SIG-M5 treated with dmso at 0.1 percent for 504 hours (cell line): ENCODE measurements around the gene MAP6.
A peak's percentile ranks its signal among the peaks of the same experiment; 100 is the strongest.

Source experiments
- DNase-seq: peaks from one replicate; lab custom pipeline; 2025; ENCODE audit not compliant: unreplicated experiment; lab: John Stamatoyannopoulos, UW

Gene MAP6

DNA sequence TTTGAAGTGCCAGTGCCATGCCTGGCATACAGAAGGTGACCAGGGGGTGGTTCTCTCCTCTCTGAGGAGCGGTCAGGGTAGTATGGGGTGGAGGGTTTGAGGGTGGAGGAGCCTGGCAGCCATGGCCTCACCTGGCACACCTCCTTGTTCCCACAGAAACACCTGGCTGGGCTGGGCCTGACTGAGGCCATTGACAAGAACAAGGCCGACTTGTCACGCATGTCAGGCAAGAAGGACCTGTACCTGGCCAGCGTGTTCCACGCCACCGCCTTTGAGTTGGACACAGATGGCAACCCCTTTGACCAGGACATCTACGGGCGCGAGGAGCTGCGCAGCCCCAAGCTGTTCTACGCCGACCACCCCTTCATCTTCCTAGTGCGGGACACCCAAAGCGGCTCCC lies 97.2 kb downstream of the MAP6 start:
- DNase-seq, result no peak

DNA sequence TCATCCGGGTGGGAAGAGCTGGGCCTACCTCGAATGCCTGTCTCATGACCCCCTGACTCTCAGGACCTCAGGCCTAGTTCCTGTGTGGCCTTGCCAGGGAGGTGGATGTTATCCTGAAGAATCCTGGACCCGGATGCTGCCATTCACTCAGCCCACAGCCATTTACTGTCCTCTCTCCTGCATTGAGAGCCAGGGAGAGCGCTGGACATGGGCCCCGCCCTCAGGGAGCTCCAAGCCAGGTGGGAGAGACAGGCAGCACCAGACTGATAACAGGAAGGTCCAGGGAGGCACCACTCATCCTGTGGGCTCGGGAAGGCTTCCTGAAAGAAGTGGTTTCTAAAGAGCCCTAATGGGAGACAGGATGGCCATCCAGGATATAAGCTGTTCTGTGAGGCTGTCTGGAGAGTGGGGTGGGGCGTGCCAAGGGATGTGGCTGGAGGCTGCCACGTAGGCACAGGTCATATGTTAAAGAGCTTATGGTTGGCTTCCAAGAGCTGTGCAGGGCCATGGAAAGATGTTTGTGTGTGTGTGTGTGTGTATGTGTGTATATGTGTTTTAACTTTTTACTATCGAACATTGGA lies 98.2 kb downstream of the MAP6 start:
- no peak for DNase-seq

GRCh38 chr11:75568616-75569219 lies 100.1 kb downstream of the MAP6 start:
- no peak for DNase-seq

GRCh38 chr11:75567971-75568370 lies 100.9 kb downstream of the MAP6 start:
- DNase-seq, result no peak

GRCh38 chr11:75566763-75567279 lies 102.0 kb downstream of the MAP6 start:
- DNase-seq, result no peak

DNA sequence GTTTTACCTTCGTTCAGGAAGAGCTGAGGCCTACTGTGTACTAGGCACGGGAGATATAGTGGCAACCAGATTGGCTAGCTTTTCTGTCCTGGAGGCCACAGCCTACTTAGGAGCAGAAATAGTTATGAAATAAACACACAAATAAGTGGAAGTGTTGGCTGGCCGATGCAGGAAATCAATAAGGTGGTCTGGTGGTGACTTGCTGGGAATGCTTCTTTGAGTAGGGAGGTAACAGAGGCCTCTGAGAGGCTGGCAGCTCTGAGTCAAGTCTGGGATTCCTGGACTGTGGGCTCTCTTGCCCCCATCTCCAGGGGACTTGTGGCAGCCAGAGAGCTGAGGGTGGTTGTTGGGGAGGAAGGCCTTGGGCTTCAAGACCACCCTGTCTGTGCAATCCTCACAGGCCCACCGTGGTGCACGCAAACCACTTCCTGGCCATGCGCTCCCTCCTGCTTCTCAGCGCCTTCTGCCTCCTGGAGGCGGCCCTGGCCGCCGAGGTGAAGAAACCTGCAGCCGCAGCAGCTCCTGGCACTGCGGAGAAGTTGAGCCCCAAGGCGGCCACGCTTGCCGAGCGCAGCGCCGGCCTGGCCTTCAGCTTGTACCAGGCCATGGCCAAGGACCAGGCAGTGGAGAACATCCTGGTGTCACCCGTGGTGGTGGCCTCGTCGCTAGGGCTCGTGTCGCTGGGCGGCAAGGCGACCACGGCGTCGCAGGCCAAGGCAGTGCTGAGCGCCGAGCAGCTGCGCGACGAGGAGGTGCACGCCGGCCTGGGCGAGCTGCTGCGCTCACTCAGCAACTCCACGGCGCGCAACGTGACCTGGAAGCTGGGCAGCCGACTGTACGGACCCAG lies 102.7 kb downstream of the MAP6 start:
- DNase-seq, result no peak

- DNase-seq, result no peak
Observed at GRCh38 chr11:75565221-75565814, 103.5 kb downstream of the MAP6 start.

GRCh38 chr11:75563978-75564552 lies 104.8 kb downstream of the MAP6 start:
- no peak for DNase-seq

DNA sequence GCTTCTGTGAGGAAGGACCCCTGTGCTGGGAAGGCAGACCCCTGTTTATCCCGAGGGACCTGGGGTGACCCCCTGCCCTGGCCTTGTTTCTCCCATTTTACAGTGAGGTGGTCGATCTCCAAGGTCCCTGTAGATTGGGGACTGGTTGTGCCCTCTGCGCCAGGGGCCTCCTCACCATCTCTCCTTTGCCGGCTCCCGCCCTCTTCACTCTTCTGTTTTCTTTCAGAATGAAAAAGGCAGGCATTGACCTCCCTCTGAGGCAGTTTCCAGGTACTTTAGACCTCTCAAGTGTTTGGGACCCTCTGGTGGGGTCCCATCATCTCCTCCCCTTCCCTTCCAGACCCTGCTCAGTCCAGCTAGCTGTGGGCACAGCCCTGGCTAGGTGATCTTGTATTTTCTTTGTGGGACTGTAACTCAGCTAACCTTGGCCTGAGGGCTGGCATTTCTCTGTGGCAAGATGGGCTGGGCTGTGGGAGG lies 105.3 kb downstream of the MAP6 start:
- DNase-seq, result no peak

GRCh38 chr11:75562836-75563484 lies 105.9 kb downstream of the MAP6 start:
- DNase-seq, result no peak

- peak; percentile 87 for DNase-seq
Observed at GRCh38 chr11:75562048-75562835, 106.6 kb downstream of the MAP6 start, which contains the start of gene SERPINH1. Gene SERPINH1 (plus strand): TSS chr11:75562253. CDS start chr11:75566350, 4,097 bp downstream.

DNA sequence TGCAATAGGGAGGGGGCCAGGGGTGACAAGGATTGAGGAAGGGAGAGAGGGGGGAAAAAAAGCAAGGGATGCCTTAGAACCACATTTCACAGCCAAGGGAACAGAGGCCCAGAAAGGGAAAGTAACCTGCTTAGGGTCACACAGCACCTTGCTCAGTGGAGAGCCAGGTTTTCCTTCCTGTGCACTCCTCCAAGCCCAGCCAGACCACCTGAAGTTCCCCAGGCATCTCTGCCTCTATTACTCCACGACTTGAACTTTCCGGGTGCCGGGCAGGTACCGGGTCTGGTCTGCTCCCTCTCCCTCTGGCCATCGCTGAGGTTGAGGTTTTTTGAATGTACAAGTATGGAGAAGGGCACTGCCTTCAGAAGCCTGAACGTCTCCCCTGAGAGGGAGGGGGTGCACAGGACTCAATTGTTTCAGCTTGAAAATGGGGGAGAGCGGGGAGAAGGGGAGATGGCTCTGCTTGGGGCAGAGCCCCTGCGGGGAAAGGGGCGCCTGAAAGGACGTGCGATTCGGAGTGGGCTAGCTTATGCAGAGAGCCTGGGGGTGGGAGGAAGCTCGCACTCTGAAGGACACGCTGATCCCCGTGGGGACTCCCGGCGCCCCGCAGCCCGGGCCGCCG lies 107.3 kb downstream of the MAP6 start:
- no peak for DNase-seq

- DNase-seq, result no peak
Observed at GRCh38 chr11:75560644-75561043, 108.2 kb downstream of the MAP6 start.

DNA sequence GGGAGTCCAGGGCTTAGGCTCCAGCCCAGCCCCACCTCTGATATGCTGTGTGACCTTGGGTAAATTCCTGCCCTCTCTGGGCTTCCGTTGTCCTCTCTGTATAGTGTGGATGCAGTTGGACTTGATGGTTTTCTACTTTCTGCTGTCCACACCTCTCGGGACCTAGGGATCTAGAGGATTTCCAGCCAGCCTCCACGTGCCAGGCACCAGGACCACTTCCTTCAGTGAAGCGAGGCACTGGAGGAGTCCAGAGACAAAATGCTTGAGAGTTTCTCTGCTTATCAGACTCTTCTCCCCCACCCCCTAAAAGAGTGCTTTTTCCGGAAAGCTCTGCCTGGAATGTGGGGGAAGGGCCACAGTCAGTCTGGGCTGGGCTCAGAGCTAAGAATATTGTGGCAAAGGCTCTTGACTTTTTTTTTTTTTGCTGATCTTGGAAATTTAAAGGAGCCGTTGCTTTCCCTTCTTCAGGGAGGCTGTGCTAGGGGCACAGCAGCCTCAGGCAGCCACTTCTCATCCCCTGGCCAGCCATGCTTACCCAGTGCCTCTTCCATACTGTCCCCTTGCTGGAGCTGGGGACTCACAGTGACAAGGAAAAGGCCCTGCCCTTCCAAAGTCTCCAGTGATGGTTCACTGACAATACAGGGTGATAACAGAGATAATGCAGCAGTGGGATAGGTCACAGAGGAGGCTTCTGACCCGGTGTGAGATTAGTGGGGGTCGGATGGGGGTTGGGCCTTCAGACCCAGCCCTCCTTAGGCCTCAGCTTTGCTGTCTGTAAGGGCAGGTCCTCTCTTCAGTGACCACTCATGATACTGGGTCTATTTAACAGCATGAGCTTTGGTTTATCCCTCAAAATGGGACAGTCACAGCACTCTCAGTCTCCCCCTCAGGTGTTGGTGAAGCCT lies 109.6 kb downstream of the MAP6 start:
- no peak for DNase-seq

- no peak for DNase-seq
Observed at GRCh38 chr11:75557666-75558494, 111.0 kb downstream of the MAP6 start.

DNA sequence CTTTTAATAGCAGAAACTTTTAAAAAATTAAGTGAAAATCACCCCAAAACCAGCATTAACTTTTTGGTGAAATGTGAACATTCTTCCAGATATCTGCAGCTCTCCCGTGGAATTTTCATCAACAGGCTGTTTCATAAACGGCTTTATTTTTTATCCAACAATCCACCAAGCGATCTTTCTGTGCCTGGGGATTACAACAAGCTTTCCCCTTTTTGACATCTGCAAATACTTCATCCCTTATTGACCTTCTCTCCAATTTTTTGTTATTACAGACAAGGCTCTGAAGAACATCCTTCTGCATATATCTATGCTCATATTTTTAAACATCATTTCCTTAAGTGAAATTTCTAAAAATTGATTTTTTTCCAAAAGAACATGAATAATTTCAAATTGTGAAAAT lies 112.6 kb downstream of the MAP6 start:
- no peak for DNase-seq

DNA sequence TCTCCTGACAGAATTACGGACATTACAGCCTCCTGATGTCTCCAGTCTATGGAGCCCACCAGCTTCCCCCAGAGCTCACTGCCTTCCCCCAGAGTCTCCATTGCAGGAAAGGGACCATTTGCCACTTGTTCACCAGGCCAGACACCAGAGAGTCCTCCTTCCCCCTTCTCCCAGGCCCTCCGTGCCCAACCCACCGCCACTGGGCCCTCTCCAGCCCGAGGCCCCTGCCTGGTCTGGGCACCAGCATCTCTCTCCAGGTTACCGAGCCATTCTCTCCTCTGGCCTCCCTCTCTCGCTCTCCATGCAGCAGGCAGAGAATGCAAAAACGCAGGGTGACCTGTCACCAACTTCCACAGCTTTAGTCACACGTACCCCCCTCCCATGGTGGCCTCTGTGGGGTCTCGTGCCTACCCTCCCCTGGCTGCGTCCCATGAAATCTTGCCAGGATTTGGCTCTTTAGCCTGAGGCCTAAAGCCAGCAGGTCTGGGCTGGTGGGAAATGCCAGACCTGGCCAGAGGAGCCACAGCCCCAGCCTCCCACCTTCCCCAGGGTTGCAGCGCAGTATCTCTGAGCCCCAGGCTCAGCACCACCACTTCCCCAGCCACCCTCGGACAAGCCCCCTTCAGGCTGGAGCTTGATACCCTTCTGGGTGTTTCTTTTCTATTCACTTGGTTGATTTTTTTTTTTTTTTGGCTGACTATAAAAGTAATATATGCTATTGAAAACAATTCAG lies 113.6 kb downstream of the MAP6 start:
- no peak for DNase-seq
